K562 (cell line): Measurements from ENCODE around the gene TLE6.

Experiments
- BRCA1 ChIP-seq, 2 experiments: fragments of 450-650 bp in 1 of 2; sonication (generic) in 1 of 2; formaldehyde crosslinking in 1 of 2; IDR thresholded peaks; 2 replicates each; pipeline versions ENCODE4 v1.5.0 to v1.6.1; 2017 to 2020; ENCODE audit warnings: mild to moderate bottlenecking in 1 of 2, missing genetic modification reagents in 1 of 2
- CTCF ChIP-seq, 3 experiments: IDR thresholded peaks in 2 of 3; conservative IDR thresholded peaks in 1 of 3; 2 replicates each; pipeline ENCODE4 v1.5.1; 2011 to 2012; ENCODE audit warnings: low read length in 3 of 3, mild to moderate bottlenecking in 3 of 3, control low read depth in 2 of 3, improper control_type of control experiment in 1 of 3, inconsistent platforms in 1 of 3, low read depth in 1 of 3, mixed read lengths in 1 of 3, moderate library complexity in 1 of 3; ENCODE audit not compliant: insufficient read depth in 2 of 3
- MYNN ChIP-seq, 2 experiments: sonication (generic); formaldehyde crosslinking in 1 of 2; IDR thresholded peaks; 2 replicates each; pipeline versions ENCODE4 v1.5.0 to v1.6.1; 2016 to 2020; ENCODE audit warnings: antibody characterized with exemption in 1 of 2, missing genetic modification reagents in 1 of 2
- POLR2A ChIP-seq: fragments of 450-650 bp; conservative IDR thresholded peaks from 2 replicates; pipeline ENCODE4 v1.6.1; 2016
- POLR2AphosphoS5 ChIP-seq: IDR thresholded peaks from 2 replicates; pipeline ENCODE4 v1.6.1; 2011; ENCODE audit warnings: mild to moderate bottlenecking, low read depth, low read length, moderate library complexity; ENCODE audit not compliant: control insufficient read depth, insufficient read depth
- SMC3 ChIP-seq: conservative IDR thresholded peaks from 2 replicates; pipeline ENCODE4 v1.6.1; 2011; ENCODE audit warnings: low read depth, low read length, improper control_type of control experiment; ENCODE audit not compliant: insufficient read depth
- TGIF2 ChIP-seq: sonication (generic); formaldehyde crosslinking; IDR thresholded peaks from 2 replicates; pipeline ENCODE4 v1.8.1; 2022; ENCODE audit warnings: mild to moderate bottlenecking, missing genetic modification reagents, moderate library complexity

- TF ChIP-seq CTCF (IDR thresholded peaks at IDR 0.05 in 2 of 3, conservative IDR thresholded peaks at IDR 0.05 in 1 of 3; ENCODE audit: insufficient read depth in 2 of 3, low read depth in 1 of 3, low read length in 3 of 3), result no peak
- TF ChIP-seq POLR2AphosphoS5, result no peak
- no peak for TF ChIP-seq TGIF2 (CRISPR knock-in tag)
- TF ChIP-seq POLR2A, result no peak
- no peak for TF ChIP-seq SMC3
- TF ChIP-seq MYNN (IDR thresholded peaks at IDR 0.05), result no peak
- no peak for TF ChIP-seq MYNN (CRISPR knock-in tag; IDR thresholded peaks at IDR 0.05)
- no peak for TF ChIP-seq BRCA1 (IDR thresholded peaks at IDR 0.05)
- TF ChIP-seq BRCA1 (CRISPR knock-in tag; IDR thresholded peaks at IDR 0.05), result no peak
Measured at GRCh38 chr19:2983351-2984214, 6.2 kb downstream of the TLE6 start.
